Left ventricle myocardium inferior (tissue), 1 donor: Measurements from ENCODE around the gene NR0B2. TPM values are rescaled to one million over a fixed set of nuclear protein-coding genes. Genes with fewer than 3 reads are reported as not detected.

Experiments
- DNase-seq: peaks from one replicate; pipeline ENCODE4 v3.0.0-alpha.2; 2020
- H3K27ac ChIP-seq: fragments of 200-600 bp; replicated peaks from 2 replicates; pipeline ENCODE4 v1.8.0; 2021
- H3K27me3 ChIP-seq: fragments of 200-600 bp; 2 replicates; pipeline ENCODE4 v1.8.0; 2021; ENCODE audit warnings: low read depth
- H3K36me3 ChIP-seq: fragments of 200-600 bp; 2 replicates; pipeline ENCODE4 v1.8.0; 2021
- H3K4me1 ChIP-seq: fragments of 200-600 bp; 2 replicates; pipeline ENCODE4 v1.8.0; 2021
- H3K4me3 ChIP-seq: fragments of 200-600 bp; 2 replicates; pipeline ENCODE4 v1.8.0; 2021; ENCODE audit warnings: mild to moderate bottlenecking, moderate library complexity
- H3K9me3 ChIP-seq: fragments of 200-600 bp; replicated peaks from 2 replicates; pipeline ENCODE4 v1.8.0; 2021
- intact Hi-C: fragments of 100-400 bp; cut with micrococcal nuclease; formaldehyde crosslinking; loops from one replicate; pipeline ENCODE4 v1.11.0; 2022
- total RNA-seq: library from RNA; stranded (reverse); fragmentation: NEBNext Ultra II Directional; extraction: Animal tissue kit (Norgen Biotek cat#: 25700); gene quantifications from one replicate; pipeline ENCODE4 v1.2.1, GENCODE V29; 2021
- TF ChIP-seq, protein P1 (sequence below): fragments of 200-600 bp; IDR thresholded peaks from 2 replicates; pipeline ENCODE4 v1.8.0; 2021; ENCODE audit warnings: antibody characterized with exemption, mild to moderate bottlenecking, borderline replicate concordance
- donor health status: DM: no; HTN: yes; CAD: no; lungs with severe emphysema.

NR0B2 gene
- total RNA-seq, 1 donor from 2014 or later, result 7.2 TPM

GRCh38 chr1:26959270-26959669 lies 45.5 kb upstream of the NR0B2 start:
- H3K9me3 ChIP-seq, result peaks cover 15% of the 10 kb centered on the region
- H3K27ac ChIP-seq, result no peak overlapping the region
- TF ChIP-seq, protein P1, sequence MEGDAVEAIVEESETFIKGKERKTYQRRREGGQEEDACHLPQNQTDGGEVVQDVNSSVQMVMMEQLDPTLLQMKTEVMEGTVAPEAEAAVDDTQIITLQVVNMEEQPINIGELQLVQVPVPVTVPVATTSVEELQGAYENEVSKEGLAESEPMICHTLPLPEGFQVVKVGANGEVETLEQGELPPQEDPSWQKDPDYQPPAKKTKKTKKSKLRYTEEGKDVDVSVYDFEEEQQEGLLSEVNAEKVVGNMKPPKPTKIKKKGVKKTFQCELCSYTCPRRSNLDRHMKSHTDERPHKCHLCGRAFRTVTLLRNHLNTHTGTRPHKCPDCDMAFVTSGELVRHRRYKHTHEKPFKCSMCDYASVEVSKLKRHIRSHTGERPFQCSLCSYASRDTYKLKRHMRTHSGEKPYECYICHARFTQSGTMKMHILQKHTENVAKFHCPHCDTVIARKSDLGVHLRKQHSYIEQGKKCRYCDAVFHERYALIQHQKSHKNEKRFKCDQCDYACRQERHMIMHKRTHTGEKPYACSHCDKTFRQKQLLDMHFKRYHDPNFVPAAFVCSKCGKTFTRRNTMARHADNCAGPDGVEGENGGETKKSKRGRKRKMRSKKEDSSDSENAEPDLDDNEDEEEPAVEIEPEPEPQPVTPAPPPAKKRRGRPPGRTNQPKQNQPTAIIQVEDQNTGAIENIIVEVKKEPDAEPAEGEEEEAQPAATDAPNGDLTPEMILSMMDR, result no peak
- H3K4me3 ChIP-seq, result peak overlapping the region; percentile 69
- DNase-seq, result no peak
- no peaks in the 10 kb centered on the region for H3K36me3 ChIP-seq
- peaks cover 17% of the 10 kb centered on the region for H3K4me1 ChIP-seq
- intact Hi-C loops, result no loop called here
- peaks cover 61% of the 10 kb centered on the region for H3K27me3 ChIP-seq

- no peaks in the 10 kb centered on the region for H3K36me3 ChIP-seq
- no peak overlapping the region for H3K27ac ChIP-seq
- peaks cover 11% of the 10 kb centered on the region for H3K4me1 ChIP-seq
- intact Hi-C loops, result no loop called here
- no peak for DNase-seq
- H3K4me3 ChIP-seq, result no peak overlapping the region
- TF ChIP-seq, protein P1, result no peak
- H3K27me3 ChIP-seq, result peaks cover 61% of the 10 kb centered on the region
- peaks cover 15% of the 10 kb centered on the region for H3K9me3 ChIP-seq
Observed at GRCh38 chr1:26957306-26957705, 43.5 kb upstream of the NR0B2 start.

- peaks cover 56% of the 10 kb centered on the region for H3K27me3 ChIP-seq
- no peak for DNase-seq
Observed at GRCh38 chr1:26956321-26956720, 42.5 kb upstream of the NR0B2 start.

GRCh38 chr1:26953374-26953773 lies 39.6 kb upstream of the NR0B2 start:
- H3K27ac ChIP-seq, result no peak overlapping the region
- H3K4me1 ChIP-seq, result peaks cover 17% of the 10 kb centered on the region
- no peaks in the 10 kb centered on the region for H3K36me3 ChIP-seq
- intact Hi-C loops, result no loop called here
- TF ChIP-seq, protein P1, result no peak
- no peak overlapping the region for H3K4me3 ChIP-seq
- DNase-seq, result no peak
- peaks cover 15% of the 10 kb centered on the region for H3K9me3 ChIP-seq
- peaks cover 26% of the 10 kb centered on the region for H3K27me3 ChIP-seq

More at GRCh38 chr1:26956321-26956720, 42.5 kb upstream of the NR0B2 start:
- Histone ChIP-seq H3K4me3 (no peak overlapping the region), H3K9me3 (peaks cover 15% of the 10 kb centered on the region), H3K4me1 (peaks cover 11% of the 10 kb centered on the region), H3K27ac (no peak overlapping the region), H3K36me3 (no peaks in the 10 kb centered on the region)
- intact Hi-C loops, result no loop called here
- TF ChIP-seq, protein P1, result no peak

- Histone ChIP-seq H3K4me1 (peaks cover 21% of the 10 kb centered on the region), H3K27me3 (peaks cover 12% of the 10 kb centered on the region), H3K36me3 (peaks cover 3% of the 10 kb centered on the region), H3K4me3 (no peak overlapping the region), H3K9me3 (peaks cover 15% of the 10 kb centered on the region), H3K27ac (no peak overlapping the region)
- no peak for DNase-seq
- intact Hi-C loops, result no loop called here
- TF ChIP-seq, protein P1, result no peak
Observed at GRCh38 chr1:26951821-26952497, 38.2 kb upstream of the NR0B2 start.
